Stomach smooth muscle (tissue), 2 donors: Measurements from ENCODE around the gene PNPLA6.

Experiments used
- H3K27ac ChIP-seq: one replicate; pipeline ENCODE4 v1.7.0; 2013; ENCODE audit warnings: mild to moderate bottlenecking, low read length, inconsistent platforms
- H3K27me3 ChIP-seq, 2 donors: one replicate each; pipeline ENCODE4 v1.7.0; 2013; ENCODE audit warnings: low read length in 2 of 2; ENCODE audit not compliant: insufficient read depth in 2 of 2, control insufficient read depth in 1 of 2
- H3K36me3 ChIP-seq, 2 donors: one replicate each; pipeline ENCODE4 v1.7.0; 2013; ENCODE audit warnings: low read length in 2 of 2; ENCODE audit not compliant: control insufficient read depth in 2 of 2, insufficient read depth in 2 of 2
- H3K4me1 ChIP-seq: one replicate; pipeline ENCODE4 v1.7.0; 2013; ENCODE audit warnings: low read length; ENCODE audit not compliant: control insufficient read depth, insufficient read depth
- H3K4me3 ChIP-seq, 2 donors: one replicate each; pipeline ENCODE4 v1.7.0; 2013; ENCODE audit warnings: low read length in 2 of 2
- H3K9ac ChIP-seq, 2 donors: one replicate each; pipeline ENCODE4 v1.7.0; 2013; ENCODE audit warnings: low read length in 2 of 2, mild to moderate bottlenecking in 1 of 2
- H3K9me3 ChIP-seq, 2 donors: one replicate each; pipeline ENCODE4 v1.7.0; 2013; ENCODE audit warnings: low read length in 2 of 2; ENCODE audit not compliant: control insufficient read depth in 2 of 2
- donor health status: healthy.
- donor health status: Pancreatic carcinoma.

The PNPLA6 gene

GRCh38 chr19:7547159-7547558, 11.6 kb downstream of the PNPLA6 start:
- no peak overlapping the region for H3K4me3 ChIP-seq
- H3K4me1 ChIP-seq: peaks cover 8% of the 10 kb centered on the region
- no peaks in the 10 kb centered on the region for H3K27me3 ChIP-seq
- peaks cover 16 to 26% of the 10 kb centered on the region in 2 donors for H3K36me3 ChIP-seq
- no peak overlapping the region for H3K27ac ChIP-seq
- no peaks in the 10 kb centered on the region for H3K9me3 ChIP-seq
- H3K9ac ChIP-seq: no peak overlapping the region

GRCh38 chr19:7549429-7550148, 14.1 kb downstream of the PNPLA6 start:
- Histone ChIP-seq H3K4me1 (peaks cover 8% of the 10 kb centered on the region), H3K27ac (no peak overlapping the region), H3K27me3 (no peaks in the 10 kb centered on the region), H3K4me3 (no peak overlapping the region), H3K9ac (no peak overlapping the region), H3K9me3 (no peaks in the 10 kb centered on the region), H3K36me3 (peaks cover 13 to 15% of the 10 kb centered on the region in 2 donors)

GRCh38 chr19:7550169-7550770, 14.8 kb downstream of the PNPLA6 start:
- Histone ChIP-seq H3K9me3 (no peaks in the 10 kb centered on the region), H3K27ac (no peak overlapping the region), H3K36me3 (peaks cover 13 to 18% of the 10 kb centered on the region in 2 donors)

GRCh38 chr19:7550987-7551761, 15.7 kb downstream of the PNPLA6 start:
- Histone ChIP-seq H3K4me3 (peak overlapping the region in 1 of 2 donors; percentile 52), H3K4me1 (peaks cover 8% of the 10 kb centered on the region), H3K27ac (no peak overlapping the region), H3K36me3 (peaks cover 13 to 19% of the 10 kb centered on the region in 2 donors), H3K9me3 (no peaks in the 10 kb centered on the region), H3K27me3 (no peaks in the 10 kb centered on the region), H3K9ac (no peak overlapping the region)

More at GRCh38 chr19:7550169-7550770, 14.8 kb downstream of the PNPLA6 start:
- Histone ChIP-seq H3K4me1 (peaks cover 8% of the 10 kb centered on the region), H3K4me3 (no peak overlapping the region), H3K9ac (no peak overlapping the region), H3K27me3 (no peaks in the 10 kb centered on the region)

GRCh38 chr19:7552781-7553180, 17.3 kb downstream of the PNPLA6 start:
- Histone ChIP-seq H3K4me1 (peaks cover 8% of the 10 kb centered on the region), H3K9me3 (no peaks in the 10 kb centered on the region), H3K9ac (no peak overlapping the region), H3K27me3 (no peaks in the 10 kb centered on the region), H3K36me3 (peaks cover 25 to 32% of the 10 kb centered on the region in 2 donors), H3K27ac (no peak overlapping the region), H3K4me3 (no peak overlapping the region)

GRCh38 chr19:7554565-7554964, 19.0 kb downstream of the PNPLA6 start:
- Histone ChIP-seq H3K36me3 (peaks cover 39 to 45% of the 10 kb centered on the region in 2 donors), H3K27me3 (no peaks in the 10 kb centered on the region), H3K27ac (no peak overlapping the region), H3K4me1 (peaks cover 8% of the 10 kb centered on the region), H3K4me3 (no peak overlapping the region), H3K9me3 (no peaks in the 10 kb centered on the region), H3K9ac (no peak overlapping the region)

- Histone ChIP-seq H3K9ac (no peak overlapping the region), H3K27me3 (no peaks in the 10 kb centered on the region), H3K4me1 (peaks cover 8% of the 10 kb centered on the region), H3K36me3 (peaks cover 37 to 42% of the 10 kb centered on the region in 2 donors), H3K9me3 (no peaks in the 10 kb centered on the region), H3K27ac (no peak overlapping the region), H3K4me3 (no peak overlapping the region)
These were observed 19.7 kb downstream of the PNPLA6 start for GRCh38 chr19:7554990-7555864.

- no peak overlapping the region for H3K27ac ChIP-seq
- peaks cover 38 to 44% of the 10 kb centered on the region in 2 donors for H3K36me3 ChIP-seq
- no peak overlapping the region for H3K9ac ChIP-seq
- no peak overlapping the region for H3K4me3 ChIP-seq
- H3K9me3 ChIP-seq: no peaks in the 10 kb centered on the region
- no peaks in the 10 kb centered on the region for H3K27me3 ChIP-seq
- no peaks in the 10 kb centered on the region for H3K4me1 ChIP-seq
These were observed 21.3 kb downstream of the PNPLA6 start for GRCh38 chr19:7556696-7557315.

- Histone ChIP-seq H3K27me3 (no peaks in the 10 kb centered on the region), H3K27ac (no peak overlapping the region), H3K9me3 (no peaks in the 10 kb centered on the region), H3K4me1 (no peaks in the 10 kb centered on the region), H3K36me3 (peaks cover 36 to 42% of the 10 kb centered on the region in 2 donors), H3K4me3 (no peak overlapping the region), H3K9ac (no peak overlapping the region)
These were observed 23.1 kb downstream of the PNPLA6 start for GRCh38 chr19:7558667-7559066.

GRCh38 chr19:7559102-7559501, 23.6 kb downstream of the PNPLA6 start:
- Histone ChIP-seq H3K27ac (no peak overlapping the region), H3K36me3 (peaks cover 34 to 42% of the 10 kb centered on the region in 2 donors)

More at GRCh38 chr19:7559102-7559501, 23.6 kb downstream of the PNPLA6 start:
- no peak overlapping the region for H3K4me3 ChIP-seq
- H3K4me1 ChIP-seq: no peaks in the 10 kb centered on the region
- H3K27me3 ChIP-seq: no peaks in the 10 kb centered on the region
- H3K9me3 ChIP-seq: no peaks in the 10 kb centered on the region
- no peak overlapping the region for H3K9ac ChIP-seq
